GM19043 (cell line): Measurements from ENCODE around the gene CCDC74B.
A peak's percentile ranks its signal among the peaks of the same experiment; 100 is the strongest.
"Not testable (repeated sequence)": the region's sequence is repeated elsewhere in the genome, so short reads cannot be mapped to it uniquely, and the experiment has no call there.

Experiments used
- ATAC-seq: cut with Tn5 transposase; IDR thresholded peaks from one replicate; pipeline ENCODE4 v1.9.1; 2021; ENCODE audit warnings: low read depth; ENCODE audit not compliant: unreplicated experiment

The CCDC74B gene

DNA sequence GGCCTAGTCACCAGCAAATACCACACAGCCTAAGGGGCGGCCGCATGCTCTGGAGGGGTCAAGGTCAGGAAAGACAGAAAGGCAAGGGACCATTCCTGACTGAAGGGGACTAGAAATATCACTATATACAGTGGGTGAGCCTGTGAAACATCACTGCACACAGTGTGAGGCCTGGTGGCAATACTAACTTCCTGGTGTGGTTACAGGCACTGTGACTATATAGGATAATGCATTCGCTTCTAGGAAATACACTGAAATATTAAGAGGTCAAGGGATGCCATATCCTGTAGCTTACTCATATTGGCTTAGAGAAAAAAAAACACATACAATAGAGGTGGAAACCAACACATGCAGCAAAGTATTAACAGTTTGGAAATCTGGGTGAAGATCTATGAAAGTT is 24.3 kb upstream of the CCDC74B start:
- not testable (repeated sequence) for ATAC-seq

DNA sequence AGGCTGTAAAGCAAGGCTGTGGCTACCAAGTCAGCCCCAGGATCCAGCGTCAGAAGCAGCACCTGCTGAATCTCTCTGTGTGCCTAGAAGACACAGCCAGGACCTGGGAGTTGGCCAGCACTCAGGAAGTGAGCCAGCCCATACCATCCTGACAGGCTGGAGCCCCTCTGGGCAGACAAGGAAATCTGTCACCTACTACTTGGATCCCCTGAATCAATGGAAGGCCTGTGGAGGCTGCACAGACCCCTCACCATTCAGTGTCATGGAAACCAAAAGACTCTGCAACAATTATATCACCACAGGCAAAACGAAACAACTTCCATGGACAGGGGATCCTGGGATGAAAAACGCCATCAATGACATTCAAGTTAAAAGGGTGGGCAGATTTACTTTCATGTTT is 21.7 kb upstream of the CCDC74B start:
- not testable (repeated sequence) for ATAC-seq

DNA sequence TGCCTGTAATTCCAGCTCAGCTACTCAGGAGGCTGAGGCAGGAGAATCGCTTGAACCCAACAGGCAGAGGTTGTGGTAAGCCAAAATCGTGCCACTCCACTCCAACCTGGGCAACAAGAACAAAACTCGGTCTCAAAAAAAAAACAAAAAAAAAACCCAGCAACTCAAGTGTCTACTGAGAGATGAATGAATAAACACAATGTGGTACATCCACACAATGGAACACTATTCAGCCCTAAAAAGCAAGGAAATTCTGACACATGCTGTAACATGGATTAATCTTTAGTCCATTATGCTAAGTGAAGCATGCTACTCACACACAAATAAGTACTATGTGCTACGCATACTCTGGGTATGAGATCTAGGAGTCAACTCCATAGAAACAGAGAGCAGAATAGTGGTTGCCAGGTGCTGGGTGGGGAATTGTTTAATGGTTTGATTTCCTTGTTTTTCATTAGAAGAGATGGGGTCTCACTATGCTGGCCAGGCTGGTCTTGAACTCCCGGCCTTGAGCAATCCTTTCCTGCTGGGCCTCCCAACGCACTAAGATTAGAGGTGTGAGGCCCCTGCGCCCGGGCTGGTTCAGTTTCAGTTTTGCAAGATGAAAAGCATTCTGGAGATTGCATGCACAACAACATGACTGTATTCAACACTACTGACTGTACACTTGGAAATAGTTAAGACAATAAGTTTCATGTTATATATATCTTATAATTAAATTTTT is 20.5 kb upstream of the CCDC74B start:
- no peak for ATAC-seq

DNA sequence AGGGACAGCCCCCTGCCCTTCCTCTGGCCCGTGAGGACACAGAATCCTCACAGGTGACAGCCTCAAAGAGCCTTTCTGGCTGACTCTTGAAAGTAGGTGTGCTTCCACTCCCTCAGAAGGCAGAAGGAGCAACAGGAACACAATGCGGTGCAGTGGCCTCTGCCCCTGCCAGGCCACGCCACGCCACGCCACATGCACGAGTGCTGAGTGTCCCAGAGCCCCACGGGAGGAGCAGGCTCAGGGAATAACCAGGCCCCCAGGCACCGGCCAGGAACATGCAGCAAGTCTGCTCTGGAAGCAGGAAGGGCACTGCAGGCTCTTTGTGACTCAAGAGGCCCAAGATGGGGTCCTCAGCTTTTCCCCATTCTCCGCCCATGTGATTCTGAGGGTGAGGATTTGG is 18.1 kb upstream of the CCDC74B start:
- no peak for ATAC-seq

DNA sequence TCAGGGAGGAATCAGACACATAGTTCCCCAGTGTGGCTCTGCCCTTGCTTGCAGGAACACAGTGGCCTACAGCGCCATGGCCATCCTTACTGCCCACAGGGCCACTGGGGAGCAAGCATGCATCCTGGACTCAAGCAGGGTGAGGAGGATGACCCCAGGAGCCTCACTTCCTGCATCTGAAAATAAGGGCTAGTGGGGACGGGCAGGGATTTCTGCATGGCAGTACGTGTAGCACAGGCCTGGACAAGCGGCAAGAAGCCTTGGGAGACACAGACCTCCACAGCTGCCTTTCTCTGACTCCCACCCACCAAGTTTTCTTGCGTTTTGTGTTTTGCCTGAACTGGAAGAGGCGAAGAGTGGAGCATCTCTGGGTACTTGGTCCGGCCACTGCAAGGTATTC is 17.6 kb upstream of the CCDC74B start:
- ATAC-seq = not testable (repeated sequence)

DNA sequence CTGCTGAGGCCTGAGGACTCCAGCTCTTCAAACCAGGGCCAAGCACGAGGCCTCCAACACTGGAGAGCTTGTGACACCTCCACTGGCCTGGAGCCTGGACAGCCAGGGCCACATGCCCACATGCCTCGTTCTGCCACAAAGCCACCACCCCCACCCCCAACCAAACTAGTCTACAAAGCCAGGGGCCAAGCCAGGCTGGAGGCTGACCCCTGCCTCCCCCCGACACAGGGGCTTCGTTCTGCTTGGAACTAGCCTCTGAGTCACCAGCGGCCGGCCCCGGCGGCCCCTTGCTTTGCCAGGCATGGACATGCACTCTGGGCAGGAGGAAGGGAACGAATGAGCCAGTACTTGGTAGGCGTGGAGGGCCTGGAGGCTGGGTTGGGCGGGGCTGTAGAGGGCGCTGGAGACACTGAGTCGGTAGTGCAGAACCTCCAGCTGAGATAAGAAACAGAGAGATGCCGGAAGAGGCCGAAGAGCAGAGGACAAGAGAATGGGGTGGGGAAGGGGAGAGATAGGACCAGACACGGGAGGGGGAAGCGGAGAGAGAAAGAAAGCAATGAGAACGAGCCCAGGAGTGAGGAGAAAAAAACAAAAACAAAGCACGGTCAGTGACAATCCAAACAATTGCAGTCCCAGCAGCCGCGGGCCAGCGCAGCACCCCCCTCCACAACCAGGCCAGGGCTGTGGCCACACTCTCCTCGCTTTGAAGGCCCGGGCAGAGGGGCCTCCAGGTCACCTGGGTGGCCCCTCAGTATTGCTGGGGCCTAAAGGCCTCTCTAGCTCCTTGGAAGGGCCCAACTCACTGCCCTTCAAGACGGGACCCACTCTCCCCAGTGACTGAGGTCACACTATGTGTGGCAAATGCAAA is 16.2 kb upstream of the CCDC74B start:
- ATAC-seq = not testable (repeated sequence)

DNA sequence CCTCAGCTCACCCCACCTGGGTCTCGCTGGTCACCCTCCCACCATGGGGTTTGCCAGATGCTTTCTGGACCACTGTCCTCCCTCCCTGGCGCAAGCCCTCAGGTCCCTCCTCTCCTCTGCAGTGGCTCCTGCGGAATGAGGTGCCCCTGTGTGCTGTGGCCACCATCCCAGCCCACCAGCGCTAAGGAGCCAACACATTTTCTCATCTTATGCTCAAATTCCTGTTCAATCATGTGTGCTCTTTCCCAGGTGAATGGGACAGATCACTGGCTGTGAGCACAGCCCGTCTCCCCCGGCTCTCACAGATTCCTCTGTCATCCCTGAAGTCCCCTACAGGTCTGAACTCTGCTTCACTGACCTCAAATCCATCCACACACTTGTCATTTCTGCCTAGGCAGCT is 15.2 kb upstream of the CCDC74B start:
- no peak for ATAC-seq

DNA sequence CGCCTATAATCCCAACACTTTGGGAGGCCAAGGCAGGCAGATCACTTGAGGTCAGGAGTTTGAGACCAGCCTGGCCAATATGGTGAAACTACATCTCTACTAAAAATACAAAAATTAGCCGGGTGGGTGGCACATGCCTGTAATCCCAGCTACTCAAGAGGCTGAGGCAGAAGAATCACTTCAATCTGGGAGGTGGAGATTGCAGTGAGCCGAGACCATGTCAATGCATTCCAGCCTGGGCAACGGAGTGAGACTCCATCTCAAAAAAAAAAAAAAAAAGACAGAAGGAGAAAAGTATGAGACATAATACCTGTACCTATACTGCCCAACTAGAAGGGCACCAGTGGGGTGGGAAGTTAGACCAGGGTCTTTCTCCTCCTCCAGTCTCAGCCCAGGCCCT is 14.5 kb upstream of the CCDC74B start:
- ATAC-seq = not testable (repeated sequence)

DNA sequence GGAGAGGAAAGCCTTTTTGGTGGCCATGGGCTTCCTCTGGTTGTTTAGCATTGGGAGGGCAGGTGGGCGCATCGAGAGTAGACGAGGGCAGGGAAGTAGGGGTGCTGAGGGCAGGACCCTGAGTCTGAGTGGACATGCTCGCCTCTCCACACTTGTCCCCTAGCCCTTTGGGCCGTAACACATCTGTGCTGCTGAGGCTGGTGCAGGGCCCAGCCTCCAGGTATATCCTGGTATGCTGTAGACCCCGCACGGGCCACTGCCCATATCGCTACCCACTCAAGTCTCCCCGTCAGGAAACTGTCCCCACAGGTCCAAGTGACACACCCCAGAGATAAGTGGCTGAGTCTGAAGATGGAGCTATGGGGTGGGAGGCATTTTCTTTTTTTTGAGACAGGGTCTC is 13.7 kb upstream of the CCDC74B start:
- no peak for ATAC-seq

DNA sequence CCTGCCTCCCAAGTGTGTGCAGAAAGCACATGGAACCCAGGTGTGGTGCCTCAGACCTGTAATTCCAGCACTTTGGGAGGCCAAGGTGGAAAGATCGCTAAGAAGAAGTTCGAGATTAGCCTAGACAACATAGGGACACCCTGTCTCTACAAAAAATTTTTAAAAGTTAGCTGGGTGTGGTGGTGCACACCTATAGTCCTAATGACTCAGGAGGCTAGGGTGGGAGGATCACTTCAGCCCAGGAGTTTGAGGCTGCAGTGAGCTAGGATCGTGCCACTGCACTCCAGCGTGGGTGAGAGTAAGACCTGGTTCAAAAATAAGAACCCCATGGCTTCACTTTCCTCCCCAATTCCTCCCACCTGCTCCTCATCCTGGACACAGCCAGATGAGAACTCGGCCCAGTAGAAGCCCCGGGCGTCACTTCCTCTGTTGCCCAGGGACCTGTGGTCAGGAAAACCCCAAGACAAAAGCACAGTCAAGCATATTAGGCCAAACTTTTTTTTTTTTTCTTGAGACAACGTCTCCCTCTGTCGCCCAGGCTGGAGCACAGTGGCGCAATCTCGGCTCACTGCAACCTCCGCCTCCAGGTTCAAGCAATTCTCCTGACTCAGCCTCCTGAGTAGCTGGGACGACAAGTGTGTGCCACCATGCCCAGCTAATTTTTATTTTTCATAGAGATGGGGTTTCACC is 13.1 kb upstream of the CCDC74B start:
- peak; percentile 88 for ATAC-seq

DNA sequence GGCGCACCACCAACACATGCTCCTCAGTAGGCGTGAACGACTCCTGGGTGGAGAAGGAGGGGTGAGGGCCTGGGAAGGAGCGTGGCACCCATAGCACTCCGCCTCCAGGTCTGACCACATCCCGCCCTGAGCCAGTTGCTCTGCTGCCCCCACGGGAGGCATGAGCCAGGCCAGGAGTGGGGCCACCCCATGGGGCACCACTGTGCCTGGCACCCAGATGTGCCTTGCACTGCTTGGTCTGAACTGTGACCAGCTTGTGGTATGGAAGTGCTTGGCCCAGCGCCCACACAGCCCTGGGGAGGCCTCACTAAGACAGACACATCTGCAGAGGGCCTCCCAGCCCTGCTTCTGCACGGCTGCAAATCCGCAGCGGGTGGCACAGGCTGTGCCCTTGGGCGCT is 12.4 kb upstream of the CCDC74B start:
- not testable (repeated sequence) for ATAC-seq

DNA sequence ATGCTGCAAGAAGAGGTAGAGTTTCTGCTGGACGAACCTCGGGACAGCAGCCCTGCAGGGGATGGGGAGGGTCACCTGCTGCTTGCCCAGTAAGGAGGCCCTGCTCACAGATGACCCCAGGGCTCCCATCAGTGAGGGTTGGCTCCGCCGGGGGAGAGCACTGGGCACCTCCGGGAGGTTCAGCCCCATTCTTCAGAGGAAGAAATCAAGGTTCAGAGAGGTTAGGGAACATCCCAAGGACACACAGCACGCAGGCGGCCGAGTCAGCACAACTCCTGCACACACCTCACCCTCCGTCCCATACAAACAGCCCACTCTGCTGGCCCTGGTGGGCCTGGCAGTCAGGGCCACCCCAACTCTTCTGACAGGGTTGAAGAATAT is 11.7 kb upstream of the CCDC74B start:
- ATAC-seq = no peak

DNA sequence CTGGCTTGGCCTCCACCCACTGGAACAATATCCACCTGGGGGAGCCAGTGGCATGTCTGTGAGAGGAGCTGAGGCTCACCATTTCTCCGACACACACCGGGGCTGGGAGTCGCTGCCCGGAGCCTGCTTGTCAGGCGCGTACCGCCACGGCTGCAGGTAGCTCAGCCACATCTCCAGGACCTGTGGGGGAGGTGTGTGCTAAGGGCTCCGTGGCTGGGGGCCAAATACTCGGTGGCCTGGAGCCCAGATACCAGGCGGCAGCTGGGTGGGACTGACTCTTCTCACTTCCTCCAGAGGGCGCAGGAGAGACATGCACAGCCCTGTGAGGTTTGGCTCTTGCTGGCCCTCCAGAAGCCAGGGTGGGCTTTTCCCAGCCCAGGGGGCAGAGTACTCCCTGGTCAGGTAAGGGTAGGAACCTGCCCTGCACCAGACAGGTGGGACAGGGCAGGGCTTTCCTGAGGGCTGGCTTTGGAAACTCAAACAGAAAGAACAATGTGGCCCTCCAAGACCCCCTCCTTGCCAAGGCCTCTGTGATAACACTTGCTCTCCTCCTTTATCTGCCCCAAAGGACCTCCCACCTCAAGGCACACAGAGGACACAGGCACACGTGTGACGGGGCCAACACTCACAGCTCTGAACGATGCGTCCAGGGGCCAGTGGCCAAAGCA is 11.2 kb upstream of the CCDC74B start:
- not testable (repeated sequence) for ATAC-seq

DNA sequence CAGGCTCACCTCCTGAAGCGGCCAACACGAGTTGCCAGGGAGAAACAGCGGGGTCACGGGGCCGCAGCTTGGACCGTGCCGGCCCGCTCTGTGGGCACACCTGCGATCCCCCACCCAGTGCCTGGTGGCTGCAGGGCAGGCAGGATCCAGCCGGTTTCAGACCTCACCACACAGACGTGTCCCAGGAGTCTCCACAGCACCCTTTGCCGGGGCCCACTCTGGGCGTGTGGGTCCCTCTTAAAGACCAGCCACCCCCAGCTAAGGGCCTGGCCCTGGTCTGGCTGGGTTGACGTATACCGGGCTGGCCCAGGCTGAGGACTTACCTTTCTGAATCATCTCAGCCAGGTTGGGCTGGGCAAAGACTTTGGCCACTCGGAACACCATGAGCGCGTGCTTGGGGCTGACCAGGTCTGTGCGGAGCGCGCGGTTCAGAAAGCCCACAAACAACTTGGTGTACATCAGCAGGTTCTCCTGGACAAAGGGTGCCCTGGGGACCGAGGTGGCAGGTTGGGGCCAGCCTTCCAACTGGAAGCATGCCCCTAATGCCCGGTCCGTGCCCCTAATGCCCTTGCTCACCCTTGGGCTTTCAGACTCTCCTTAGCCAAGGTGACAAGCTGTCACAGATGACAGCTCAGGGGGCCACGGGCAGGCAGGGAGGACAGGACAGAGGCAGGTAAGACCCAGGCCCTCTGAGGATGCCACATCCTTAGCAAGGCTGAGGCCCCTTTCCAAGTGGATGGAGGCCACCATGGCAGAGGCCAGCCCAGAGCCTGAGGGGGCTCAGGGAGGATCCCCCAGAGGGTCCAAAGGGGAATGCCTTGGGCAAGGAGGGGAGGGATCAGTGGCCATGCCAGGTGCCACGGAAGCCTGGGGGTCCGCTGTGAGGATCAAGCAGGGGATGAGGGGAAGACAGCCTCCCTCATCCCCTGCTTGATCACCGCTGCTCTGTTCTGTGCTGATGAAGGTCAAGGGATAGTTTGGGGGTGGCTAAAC is 10.2 kb upstream of the CCDC74B start:
- no peak for ATAC-seq

DNA sequence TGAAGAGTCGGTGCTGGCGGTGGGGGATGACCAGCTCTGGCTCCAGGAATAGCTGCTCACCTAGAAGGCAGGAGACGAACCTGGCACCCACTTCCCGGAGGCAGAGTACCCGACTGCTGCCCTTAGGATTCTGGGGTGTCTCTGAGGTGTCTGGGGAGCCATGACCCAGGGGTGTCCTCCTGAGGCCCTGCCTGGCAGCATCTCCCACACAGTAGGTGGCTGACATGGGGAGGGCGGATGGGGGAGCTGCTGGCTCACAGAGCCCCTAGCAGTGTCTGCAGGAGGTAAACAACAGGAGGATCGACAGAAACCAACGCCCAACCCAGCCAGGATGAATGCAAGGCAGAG is 9.5 kb upstream of the CCDC74B start:
- not testable (repeated sequence) for ATAC-seq

DNA sequence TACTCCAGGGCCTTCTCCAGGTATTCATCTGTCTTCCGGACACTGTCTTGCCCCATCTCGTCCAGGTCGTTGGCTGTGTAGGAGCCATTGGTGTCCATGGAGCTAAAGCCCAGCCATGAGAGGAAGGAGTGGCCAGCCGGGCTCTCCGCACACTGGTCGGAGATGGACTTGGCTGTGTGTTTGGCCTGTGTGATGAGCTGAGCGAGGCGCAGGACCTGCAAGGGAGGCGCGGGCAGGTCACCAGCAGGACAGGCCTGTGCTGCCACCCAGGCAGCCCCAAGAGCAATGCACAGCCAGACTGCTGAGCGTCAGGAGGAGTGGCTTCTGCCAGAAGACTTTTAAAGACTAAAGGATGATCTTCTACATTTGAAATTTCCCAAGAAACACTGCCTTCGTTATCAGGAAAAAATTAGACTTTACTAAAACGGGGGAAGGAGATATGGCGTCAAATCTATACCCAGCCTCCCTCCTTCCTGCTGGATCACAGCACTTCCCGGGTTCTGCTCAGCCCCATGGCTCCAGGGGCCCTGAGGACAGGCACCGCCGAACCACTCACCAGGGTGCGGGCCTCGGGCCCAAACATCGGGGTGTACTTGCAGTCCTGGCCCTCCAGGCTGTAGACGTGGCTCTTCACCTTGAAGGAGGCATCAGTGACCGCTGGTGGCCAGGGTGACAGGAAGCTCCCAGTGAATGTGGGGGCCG is 9.0 kb upstream of the CCDC74B start:
- not testable (repeated sequence) for ATAC-seq

DNA sequence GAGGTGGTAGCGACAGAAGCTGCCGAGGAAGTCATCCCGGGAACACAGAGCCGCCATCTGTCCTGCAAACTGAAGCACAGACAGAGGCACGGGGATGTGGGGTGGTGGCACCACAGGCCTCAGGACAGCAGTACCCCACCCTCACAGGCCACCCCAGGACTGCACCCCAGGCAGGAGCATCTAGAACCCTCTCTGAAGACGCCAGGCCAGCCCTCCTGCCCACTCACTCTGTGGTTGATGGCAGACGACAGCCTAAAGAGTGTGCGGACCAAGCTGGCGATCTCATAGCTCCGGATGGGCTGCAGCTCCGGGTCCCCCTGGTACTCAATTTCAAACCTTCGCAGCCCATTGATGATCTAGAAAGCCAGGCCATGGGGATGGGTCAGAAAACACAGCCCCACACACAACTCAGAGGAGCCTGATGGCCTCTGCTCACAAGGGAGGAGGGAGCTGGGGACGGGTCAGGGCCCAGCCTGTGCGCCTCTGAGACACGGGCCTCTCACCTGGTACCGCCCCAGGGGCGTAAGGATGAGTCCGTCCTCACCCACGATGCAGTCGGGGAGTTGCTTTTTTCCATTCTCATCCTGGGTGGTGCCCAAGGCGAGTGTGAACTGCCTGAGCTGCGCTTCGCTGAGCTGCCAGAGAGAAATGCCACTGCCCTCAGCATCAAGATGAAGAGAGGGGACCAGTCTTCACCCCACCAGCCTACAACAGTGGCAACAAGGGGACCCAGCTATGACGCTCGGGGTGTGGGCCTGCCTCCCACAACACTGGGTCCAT is 8.1 kb upstream of the CCDC74B start:
- no peak for ATAC-seq

DNA sequence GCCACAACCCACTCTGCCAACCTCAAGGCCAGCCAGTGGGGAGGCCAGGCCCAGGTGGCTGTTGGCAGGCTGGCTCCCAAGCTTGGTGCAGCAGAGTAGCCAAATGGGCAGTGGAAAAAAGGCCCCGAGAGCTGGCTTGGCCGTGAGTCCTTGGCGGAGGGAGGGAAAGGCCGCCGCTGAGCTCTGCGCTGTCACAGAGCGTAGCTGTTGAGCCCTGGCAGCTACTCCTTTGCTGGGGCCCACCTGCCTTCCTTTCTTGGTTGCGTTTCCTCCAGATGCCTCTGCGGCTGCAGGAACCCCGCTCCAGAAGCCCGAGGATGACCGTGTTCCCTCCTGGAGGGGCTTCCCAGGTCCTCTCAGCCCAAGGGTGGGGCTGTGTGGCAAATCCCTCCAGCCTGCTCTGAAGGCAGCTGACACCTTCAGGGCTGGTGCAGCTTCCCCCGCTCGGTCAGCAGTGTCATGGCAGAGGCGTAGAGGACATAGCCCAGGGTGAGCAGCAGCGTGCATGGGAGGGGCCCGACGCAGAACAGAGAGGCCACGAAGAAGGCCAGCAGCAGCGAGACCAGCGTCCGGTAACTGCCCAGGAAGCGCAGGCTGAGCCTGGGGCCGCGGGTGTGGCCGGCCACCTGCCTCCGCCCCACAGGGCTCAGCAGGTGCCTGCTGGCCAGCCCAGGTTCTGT is 7.4 kb upstream of the CCDC74B start:
- ATAC-seq = not testable (repeated sequence)
